ENCODE measurements around the gene KRTAP4-6.
"Not testable (repeated sequence)": the region's sequence is repeated elsewhere in the genome, so short reads cannot be mapped to it uniquely, and the experiment has no call there.

Gene KRTAP4-6

GRCh38 chr17:41153856-41154255 is 13.5 kb upstream of the KRTAP4-6 start:
- Histone ChIP-seq H3K4me1 (ENCODE audit: insufficient read depth, poor library complexity, severe bottlenecking) (peaks cover 8% of the 10 kb centered on the region), H3K9me3 (ENCODE audit: severe bottlenecking) (no peaks in the 10 kb centered on the region), H3K4me3 (ENCODE audit: severe bottlenecking) (no peak overlapping the region), H3K36me3 (ENCODE audit: low read depth) (no peaks in the 10 kb centered on the region), H3K27ac (ENCODE audit: poor library complexity, severe bottlenecking) (no peak overlapping the region), H3K27me3 (ENCODE audit: insufficient read depth, poor library complexity, severe bottlenecking) (no peaks in the 10 kb centered on the region)
- ATAC-seq (ENCODE audit: low read depth) (no peak), DNase-seq (ENCODE audit: low spot score) (no peak)
- TF ChIP-seq, protein P1, sequence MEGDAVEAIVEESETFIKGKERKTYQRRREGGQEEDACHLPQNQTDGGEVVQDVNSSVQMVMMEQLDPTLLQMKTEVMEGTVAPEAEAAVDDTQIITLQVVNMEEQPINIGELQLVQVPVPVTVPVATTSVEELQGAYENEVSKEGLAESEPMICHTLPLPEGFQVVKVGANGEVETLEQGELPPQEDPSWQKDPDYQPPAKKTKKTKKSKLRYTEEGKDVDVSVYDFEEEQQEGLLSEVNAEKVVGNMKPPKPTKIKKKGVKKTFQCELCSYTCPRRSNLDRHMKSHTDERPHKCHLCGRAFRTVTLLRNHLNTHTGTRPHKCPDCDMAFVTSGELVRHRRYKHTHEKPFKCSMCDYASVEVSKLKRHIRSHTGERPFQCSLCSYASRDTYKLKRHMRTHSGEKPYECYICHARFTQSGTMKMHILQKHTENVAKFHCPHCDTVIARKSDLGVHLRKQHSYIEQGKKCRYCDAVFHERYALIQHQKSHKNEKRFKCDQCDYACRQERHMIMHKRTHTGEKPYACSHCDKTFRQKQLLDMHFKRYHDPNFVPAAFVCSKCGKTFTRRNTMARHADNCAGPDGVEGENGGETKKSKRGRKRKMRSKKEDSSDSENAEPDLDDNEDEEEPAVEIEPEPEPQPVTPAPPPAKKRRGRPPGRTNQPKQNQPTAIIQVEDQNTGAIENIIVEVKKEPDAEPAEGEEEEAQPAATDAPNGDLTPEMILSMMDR (IDR thresholded peaks at IDR 0.05; ENCODE audit: poor library complexity, severe bottlenecking) = no peak

DNA sequence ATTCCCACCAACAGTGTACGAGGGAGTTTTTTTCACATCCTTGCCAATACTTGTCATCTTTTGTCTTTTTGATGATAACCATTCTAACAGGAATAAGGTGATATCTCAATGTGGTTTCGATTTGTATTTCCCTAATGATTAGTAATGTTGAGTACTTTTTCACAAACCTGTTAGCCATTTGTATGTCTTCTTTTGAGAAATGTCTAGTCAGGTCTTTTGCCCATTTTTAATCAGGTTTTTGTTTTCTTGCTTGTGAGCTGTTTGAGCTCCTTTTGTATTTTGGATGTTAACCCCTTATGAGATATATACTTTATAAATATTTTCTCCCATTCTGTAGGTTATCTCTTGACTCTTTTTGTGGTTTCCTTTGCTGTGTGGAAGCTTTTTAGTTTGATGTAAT is 11.2 kb upstream of the KRTAP4-6 start:
- Histone ChIP-seq H3K27ac (ENCODE audit: poor library complexity, severe bottlenecking) (no peak overlapping the region), H3K36me3 (ENCODE audit: low read depth) (no peaks in the 10 kb centered on the region), H3K9me3 (ENCODE audit: severe bottlenecking) (no peaks in the 10 kb centered on the region), H3K4me1 (ENCODE audit: insufficient read depth, poor library complexity, severe bottlenecking) (peaks cover 8% of the 10 kb centered on the region), H3K27me3 (ENCODE audit: insufficient read depth, poor library complexity, severe bottlenecking) (no peaks in the 10 kb centered on the region), H3K4me3 (ENCODE audit: severe bottlenecking) (no peak overlapping the region)
- TF ChIP-seq, protein P1 (IDR thresholded peaks at IDR 0.05; ENCODE audit: poor library complexity, severe bottlenecking) = no peak
- DNase-seq (ENCODE audit: low spot score) = no peak
- no peak for ATAC-seq (ENCODE audit: low read depth)

GRCh38 chr17:41150026-41150425 is 9.7 kb upstream of the KRTAP4-6 start:
- Histone ChIP-seq H3K27me3 (ENCODE audit: insufficient read depth, poor library complexity, severe bottlenecking) (no peaks in the 10 kb centered on the region), H3K27ac (ENCODE audit: poor library complexity, severe bottlenecking) (no peak overlapping the region), H3K36me3 (ENCODE audit: low read depth) (no peaks in the 10 kb centered on the region), H3K4me1 (ENCODE audit: insufficient read depth, poor library complexity, severe bottlenecking) (peaks cover 8% of the 10 kb centered on the region), H3K9me3 (ENCODE audit: severe bottlenecking) (no peaks in the 10 kb centered on the region), H3K4me3 (ENCODE audit: severe bottlenecking) (no peak overlapping the region)
- ATAC-seq (ENCODE audit: low read depth) = no peak
- no peak for DNase-seq (ENCODE audit: low spot score)
- TF ChIP-seq, protein P1 (IDR thresholded peaks at IDR 0.05; ENCODE audit: poor library complexity, severe bottlenecking) = no peak

DNA sequence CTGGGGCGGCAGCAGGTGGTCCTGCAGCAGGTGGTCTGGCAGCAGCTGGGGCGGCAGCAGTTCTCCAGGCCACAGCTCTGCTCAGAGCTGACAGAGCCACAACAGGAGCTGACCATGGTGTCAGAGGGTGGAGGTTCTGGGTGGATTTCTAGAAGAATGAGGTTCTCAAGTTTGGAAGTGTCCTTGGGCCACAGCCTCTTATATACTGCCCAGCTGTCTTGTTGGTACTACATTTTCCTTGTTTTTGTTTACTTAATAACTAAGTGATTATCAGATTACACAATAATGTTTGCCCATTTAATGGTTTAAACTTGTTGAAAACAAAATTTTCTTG is 9.3 kb upstream of the KRTAP4-6 start, which contains the start of gene KRTAP4-5:
Gene KRTAP4-5 (minus strand): TSS at position 174 of the 334 bp plus-strand sequence. CDS start 58 bp downstream, at position 116.
- DNase-seq (ENCODE audit: low spot score) = no peak
- no peak within 1 kb of the TSS for H3K4me3 ChIP-seq (ENCODE audit: severe bottlenecking)
- no peak within 1 kb of the TSS for H3K27ac ChIP-seq (ENCODE audit: poor library complexity, severe bottlenecking)
- H3K36me3 ChIP-seq (ENCODE audit: low read depth) = no peaks in the 10 kb centered on the region
- ATAC-seq (ENCODE audit: low read depth) = no peak
- peaks cover 8% of the 10 kb centered on the region for H3K4me1 ChIP-seq (ENCODE audit: insufficient read depth, poor library complexity, severe bottlenecking)
- no peaks in the 10 kb centered on the region for H3K9me3 ChIP-seq (ENCODE audit: severe bottlenecking)
- no peaks in the 10 kb centered on the region for H3K27me3 ChIP-seq (ENCODE audit: insufficient read depth, poor library complexity, severe bottlenecking)
- TF ChIP-seq, protein P1 (IDR thresholded peaks at IDR 0.05; ENCODE audit: poor library complexity, severe bottlenecking) = no peak

GRCh38 chr17:41148971-41149651 is 8.8 kb upstream of the KRTAP4-6 start:
- not testable (repeated sequence) for H3K27me3 ChIP-seq (ENCODE audit: insufficient read depth, poor library complexity, severe bottlenecking); H3K36me3 ChIP-seq (ENCODE audit: low read depth); H3K27ac ChIP-seq (ENCODE audit: poor library complexity, severe bottlenecking); ATAC-seq (ENCODE audit: low read depth); H3K4me3 ChIP-seq (ENCODE audit: severe bottlenecking); DNase-seq (ENCODE audit: low spot score); H3K9me3 ChIP-seq (ENCODE audit: severe bottlenecking); H3K4me1 ChIP-seq (ENCODE audit: insufficient read depth, poor library complexity, severe bottlenecking)

Data from RWPE2 (cell line).